Cardiac fibroblast (primary cell): ENCODE data around the gene ATOSB.

Source experiments
- DNase-seq, 2 donors: peaks; one replicate each; pipeline versions ENCODE4 v3.0.0 to v3.0.0-alpha.2; 2010; ENCODE audit warnings: low read depth in 2 of 2
- H3K4me3 ChIP-seq, 2 donors: replicated peaks in 1 of 2; 1 replicate in 1 of 2; 2 replicates in 1 of 2; pipeline ENCODE4 v1.5.1; 2011; ENCODE audit warnings: low read depth in 2 of 2, low read length in 2 of 2, mild to moderate bottlenecking in 2 of 2, moderate library complexity in 1 of 2
- CTCF ChIP-seq: IDR thresholded peaks from one replicate; pipeline ENCODE4 v1.5.1; 2011; ENCODE audit warnings: low read depth, mild to moderate bottlenecking, low read length, inconsistent platforms

The ATOSB gene

GRCh38 chr9:35107297-35108290 lies 8.1 kb downstream of the ATOSB start:
- no peak overlapping the region for H3K4me3 ChIP-seq
- TF ChIP-seq CTCF, result no peak
- no peak for DNase-seq

GRCh38 chr9:35106343-35106730 lies 9.3 kb downstream of the ATOSB start:
- no peak overlapping the region for H3K4me3 ChIP-seq
- no peak for DNase-seq
- TF ChIP-seq CTCF, result no peak

- DNase-seq, result no peak
- no peak overlapping the region for H3K4me3 ChIP-seq
- no peak for TF ChIP-seq CTCF
These were observed 9.9 kb downstream of the ATOSB start for GRCh38 chr9:35105571-35106342.

GRCh38 chr9:35105126-35105525 lies 10.5 kb downstream of the ATOSB start:
- no peak overlapping the region for H3K4me3 ChIP-seq
- TF ChIP-seq CTCF, result no peak
- DNase-seq, result no peak

- TF ChIP-seq CTCF, result no peak
- H3K4me3 ChIP-seq, result no peak overlapping the region
- DNase-seq, result no peak
These were observed 11.1 kb downstream of the ATOSB start for GRCh38 chr9:35104586-35104985.

- DNase-seq, result no peak
- peak overlapping the region; percentile 74 to 77 for H3K4me3 ChIP-seq
- no peak for TF ChIP-seq CTCF
These were observed 11.9 kb downstream of the ATOSB start for GRCh38 chr9:35103660-35104191.
